Memory B cell (primary cell): ENCODE results near the gene CTDSP2.
"Not testable (repeated sequence)": the region's sequence is repeated elsewhere in the genome, so short reads cannot be mapped to it uniquely, and the experiment has no call there.

ENCODE experiments used
- ATAC-seq: fragments of 150-1000 bp; cut with Tn5 transposase; 2 replicates; pipeline ENCODE4 v1.10.0; 2021; ENCODE audit warnings: low read depth, mild to moderate bottlenecking, moderate library complexity
- DNase-seq, 2 donors: peaks; one replicate each; pipeline ENCODE4 v3.0.0; 2022; ENCODE audit warnings: low spot score in 2 of 2
- H3K27ac Mint-ChIP-seq: one replicate; pipeline ENCODE4 v1.8.0; 2022; ENCODE audit warnings: mild to moderate bottlenecking, moderate library complexity, mixed read lengths
- H3K27me3 Mint-ChIP-seq: one replicate; pipeline ENCODE4 v1.8.0; 2022; ENCODE audit warnings: mixed read lengths
- H3K36me3 Mint-ChIP-seq: one replicate; pipeline ENCODE4 v1.8.0; 2022; ENCODE audit warnings: mild to moderate bottlenecking, mixed read lengths
- H3K4me1 Mint-ChIP-seq: one replicate; pipeline ENCODE4 v1.8.0; 2022; ENCODE audit warnings: mixed read lengths
- H3K4me3 Mint-ChIP-seq: one replicate; pipeline ENCODE4 v1.8.0; 2022; ENCODE audit warnings: mild to moderate bottlenecking, moderate library complexity, mixed read lengths
- H3K9me3 Mint-ChIP-seq: one replicate; pipeline ENCODE4 v1.8.0; 2022; ENCODE audit warnings: mixed read lengths

Gene CTDSP2

DNA sequence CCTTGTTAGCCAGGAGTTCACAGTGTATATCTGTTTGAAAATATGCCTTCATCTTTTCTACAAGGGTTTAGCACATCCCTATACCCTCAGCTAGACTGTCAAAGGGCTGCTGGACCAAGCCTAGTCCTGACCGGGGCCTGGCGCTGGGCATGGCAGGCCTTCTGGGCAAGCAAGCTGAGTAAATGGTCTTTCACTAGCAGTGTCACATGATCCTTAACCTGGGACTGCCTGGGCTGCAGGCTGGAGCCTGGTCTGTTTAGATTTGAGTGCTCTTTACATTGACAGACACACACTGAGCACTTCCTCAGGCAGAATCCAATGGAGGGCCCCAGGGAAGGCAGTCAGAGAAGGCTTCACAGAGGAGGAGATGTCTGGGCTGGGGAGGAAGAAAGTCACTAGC is 21.1 kb downstream of the CTDSP2 start:
- ATAC-seq, result no peak
- H3K4me1 Mint-ChIP-seq, result peaks cover 9% of the 10 kb centered on the region
- no peaks in the 10 kb centered on the region for H3K9me3 Mint-ChIP-seq
- H3K27ac Mint-ChIP-seq, result peak overlapping the region; percentile 4
- H3K27me3 Mint-ChIP-seq, result no peaks in the 10 kb centered on the region
- no peak for DNase-seq
- H3K4me3 Mint-ChIP-seq, result no peak overlapping the region
- H3K36me3 Mint-ChIP-seq, result peaks cover 43% of the 10 kb centered on the region

DNA sequence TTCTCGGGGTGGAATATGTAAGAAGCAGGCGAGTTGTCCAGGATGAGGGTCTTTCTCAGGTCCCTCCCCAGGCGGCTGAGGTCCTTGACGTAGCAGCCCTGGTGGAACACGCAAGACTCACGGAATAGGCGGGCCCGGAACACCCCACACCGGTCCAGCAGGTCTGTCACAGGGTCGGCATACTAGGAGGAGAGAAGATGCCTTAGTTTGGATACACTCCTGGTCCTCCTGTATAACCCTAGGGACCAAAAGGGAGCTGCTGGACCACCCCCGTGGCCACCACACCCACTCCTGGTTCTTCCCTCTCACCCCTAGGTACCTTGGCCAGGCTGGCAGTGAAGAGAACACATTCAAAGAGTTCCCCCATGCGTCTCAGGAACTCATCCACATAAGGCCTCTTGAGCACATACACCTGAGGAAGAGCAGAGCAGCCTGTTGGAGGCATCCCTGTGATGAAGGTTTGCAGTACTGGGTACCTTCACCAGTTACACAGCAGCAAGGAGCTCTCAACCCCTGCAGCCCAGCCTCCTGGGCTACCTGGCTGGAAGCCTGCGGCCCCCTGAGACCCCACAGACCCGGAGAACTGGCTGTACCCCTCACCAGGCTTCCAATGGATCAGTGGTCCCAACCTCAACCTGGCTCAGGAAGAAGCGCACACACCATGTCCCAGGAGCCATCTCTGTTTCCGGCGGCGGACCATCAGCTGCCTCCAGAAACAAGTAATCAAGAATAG is 22.5 kb downstream of the CTDSP2 start:
- no peak for DNase-seq
- Mint-ChIP-seq H3K27me3 (no peaks in the 10 kb centered on the region), H3K36me3 (peaks cover 40% of the 10 kb centered on the region), H3K4me3 (no peak overlapping the region), H3K4me1 (peaks cover 6% of the 10 kb centered on the region), H3K9me3 (no peaks in the 10 kb centered on the region), H3K27ac (no peak overlapping the region)
- ATAC-seq, result no peak

DNA sequence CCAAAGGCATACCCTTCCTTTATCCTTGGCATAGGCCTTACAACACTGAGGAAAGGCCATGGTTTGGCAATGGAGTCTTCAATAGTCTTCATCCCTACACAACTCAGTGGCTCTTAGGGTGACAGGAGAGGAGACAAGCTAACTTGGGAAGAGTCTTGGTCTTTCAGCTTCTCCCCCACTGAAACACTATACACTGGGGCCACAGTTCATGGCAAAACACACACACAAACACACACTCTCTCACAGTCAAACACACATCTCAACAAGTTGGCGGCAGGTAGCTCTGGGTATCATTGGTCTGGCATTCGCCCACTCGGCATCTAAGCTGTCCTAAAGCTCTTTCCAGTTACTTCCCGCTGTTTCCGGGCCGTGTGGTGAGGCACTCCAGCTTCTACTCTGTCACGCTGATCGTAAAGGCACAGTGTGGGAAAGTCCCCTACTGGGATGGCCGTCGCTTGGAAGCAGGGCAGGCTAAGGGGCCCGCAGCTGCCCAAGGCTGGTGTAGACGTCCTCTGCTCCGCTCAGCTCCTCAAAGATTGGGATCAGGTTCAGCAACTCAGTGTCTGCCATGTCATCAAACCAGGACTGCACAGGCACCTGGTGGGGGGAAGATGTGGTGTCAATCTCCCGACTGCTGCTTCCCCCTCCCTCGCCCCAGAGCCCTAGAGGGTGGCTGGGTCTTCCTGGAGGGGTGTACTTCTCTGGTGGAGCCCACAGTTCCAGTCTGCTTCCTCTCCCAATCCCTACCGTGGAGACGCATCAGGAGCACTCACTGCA is 23.2 kb downstream of the CTDSP2 start:
- Mint-ChIP-seq H3K27ac (peak overlapping the region; percentile 48), H3K4me1 (peaks cover 7% of the 10 kb centered on the region), H3K36me3 (peaks cover 38% of the 10 kb centered on the region)

GRCh38 chr12:57822392-57823130 is 24.0 kb downstream of the CTDSP2 start:
- no peak overlapping the region for H3K4me3 Mint-ChIP-seq

More for the DNA sequence above, 23.2 kb downstream of the CTDSP2 start:
- ATAC-seq (no peak), DNase-seq (no peak)
- no peaks in the 10 kb centered on the region for H3K9me3 Mint-ChIP-seq
- no peaks in the 10 kb centered on the region for H3K27me3 Mint-ChIP-seq
- H3K4me3 Mint-ChIP-seq, result no peak overlapping the region

DNA sequence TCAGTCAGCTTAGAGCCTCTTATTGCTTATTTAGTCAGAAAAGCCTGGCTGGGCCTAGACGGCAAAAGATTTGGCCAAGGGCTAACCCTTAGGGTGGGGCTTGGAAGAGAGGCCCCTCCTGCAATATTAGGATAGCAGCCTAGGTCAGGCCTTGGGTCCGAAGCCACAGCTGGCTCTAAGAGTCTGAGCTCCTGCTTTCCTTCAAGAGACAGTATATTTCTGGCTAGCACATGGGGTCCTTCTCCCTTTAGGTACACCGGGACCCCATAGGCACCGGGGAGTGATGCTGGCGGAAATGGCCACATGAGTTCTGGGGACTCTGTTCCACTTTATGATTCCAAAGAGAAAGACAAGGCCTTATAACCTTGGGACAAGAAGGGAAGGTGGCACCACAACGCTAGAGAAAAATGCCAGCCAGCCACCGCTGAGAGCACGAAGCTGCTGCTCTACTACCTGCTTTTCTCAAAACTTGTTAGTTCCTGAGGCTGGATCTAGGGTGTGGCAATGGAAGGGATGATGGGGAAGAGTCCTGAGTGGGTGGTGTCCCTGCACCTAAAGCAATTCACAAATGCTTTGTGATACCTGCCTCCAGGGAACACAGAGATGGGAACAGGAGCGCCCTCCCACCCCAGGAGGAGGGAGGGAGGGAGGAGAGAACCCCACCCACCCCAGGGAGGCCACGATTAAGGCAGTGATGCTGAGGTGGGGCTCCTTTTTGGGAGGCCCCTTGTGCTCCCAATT is 24.9 kb downstream of the CTDSP2 start:
- Mint-ChIP-seq H3K27ac (no peak overlapping the region), H3K36me3 (peaks cover 33% of the 10 kb centered on the region), H3K27me3 (no peaks in the 10 kb centered on the region), H3K4me1 (peaks cover 5% of the 10 kb centered on the region), H3K4me3 (no peak overlapping the region), H3K9me3 (no peaks in the 10 kb centered on the region)
- DNase-seq (no peak), ATAC-seq (no peak)

More at GRCh38 chr12:57822392-57823130, 24.0 kb downstream of the CTDSP2 start:
- no peak for ATAC-seq
- peaks cover 38% of the 10 kb centered on the region for H3K36me3 Mint-ChIP-seq
- no peaks in the 10 kb centered on the region for H3K9me3 Mint-ChIP-seq
- H3K4me1 Mint-ChIP-seq, result peaks cover 7% of the 10 kb centered on the region
- no peak for DNase-seq
- H3K27ac Mint-ChIP-seq, result no peak overlapping the region
- H3K27me3 Mint-ChIP-seq, result no peaks in the 10 kb centered on the region

DNA sequence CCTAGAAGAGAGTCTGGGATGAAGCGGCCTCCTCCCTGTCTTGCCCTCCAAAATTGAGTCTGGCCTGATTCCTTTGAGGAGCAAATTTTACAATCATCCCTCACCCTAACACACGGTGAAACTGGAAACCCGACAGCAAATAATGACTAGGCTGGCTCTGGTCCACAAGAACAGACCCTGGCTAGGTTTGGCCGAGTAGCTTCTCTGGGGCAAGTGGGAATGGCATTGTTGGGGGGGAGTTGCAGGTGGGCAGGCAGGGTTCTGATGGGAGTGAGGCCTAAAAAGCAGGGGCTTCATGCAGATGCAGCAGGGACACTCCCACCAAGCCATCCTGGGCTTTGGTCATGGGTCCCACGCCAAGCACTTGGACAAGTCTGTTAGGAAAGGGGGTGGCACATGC is 25.5 kb downstream of the CTDSP2 start:
- not testable (repeated sequence) for H3K4me1 Mint-ChIP-seq, H3K27me3 Mint-ChIP-seq, DNase-seq, H3K9me3 Mint-ChIP-seq, ATAC-seq, H3K4me3 Mint-ChIP-seq
- H3K36me3 Mint-ChIP-seq, result peaks cover 32% of the 10 kb centered on the region
- peak overlapping the region; percentile 59 for H3K27ac Mint-ChIP-seq

DNA sequence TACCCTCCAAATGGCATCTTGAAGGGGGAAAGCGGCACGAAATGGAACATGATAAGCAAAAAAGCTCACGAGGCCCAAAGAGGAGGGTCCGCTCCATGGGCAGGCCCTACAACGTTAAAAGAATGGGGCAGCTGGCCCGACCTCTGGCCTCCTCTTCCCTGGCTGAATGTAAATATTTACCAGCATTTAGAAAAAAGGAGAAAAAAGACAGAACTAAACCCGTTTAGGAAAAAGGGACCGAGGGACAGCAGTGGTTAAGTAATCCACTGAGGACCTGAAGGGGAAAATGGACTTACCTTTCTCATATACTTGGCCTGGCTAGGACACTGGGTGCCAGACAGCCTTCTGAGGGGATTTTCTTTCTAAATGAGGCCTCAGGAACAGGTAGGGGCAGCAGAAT is 26.4 kb downstream of the CTDSP2 start:
- H3K27ac Mint-ChIP-seq, H3K27me3 Mint-ChIP-seq, DNase-seq, H3K9me3 Mint-ChIP-seq, H3K4me1 Mint-ChIP-seq, H3K4me3 Mint-ChIP-seq, ATAC-seq: not testable (repeated sequence)
- peaks cover 23% of the 10 kb centered on the region for H3K36me3 Mint-ChIP-seq

- DNase-seq, H3K4me3 Mint-ChIP-seq, ATAC-seq, H3K9me3 Mint-ChIP-seq, H3K27ac Mint-ChIP-seq, H3K4me1 Mint-ChIP-seq, H3K27me3 Mint-ChIP-seq: not testable (repeated sequence)
- peaks cover 11% of the 10 kb centered on the region for H3K36me3 Mint-ChIP-seq
Observed at GRCh38 chr12:57817990-57818331, 28.6 kb downstream of the CTDSP2 start.

DNA sequence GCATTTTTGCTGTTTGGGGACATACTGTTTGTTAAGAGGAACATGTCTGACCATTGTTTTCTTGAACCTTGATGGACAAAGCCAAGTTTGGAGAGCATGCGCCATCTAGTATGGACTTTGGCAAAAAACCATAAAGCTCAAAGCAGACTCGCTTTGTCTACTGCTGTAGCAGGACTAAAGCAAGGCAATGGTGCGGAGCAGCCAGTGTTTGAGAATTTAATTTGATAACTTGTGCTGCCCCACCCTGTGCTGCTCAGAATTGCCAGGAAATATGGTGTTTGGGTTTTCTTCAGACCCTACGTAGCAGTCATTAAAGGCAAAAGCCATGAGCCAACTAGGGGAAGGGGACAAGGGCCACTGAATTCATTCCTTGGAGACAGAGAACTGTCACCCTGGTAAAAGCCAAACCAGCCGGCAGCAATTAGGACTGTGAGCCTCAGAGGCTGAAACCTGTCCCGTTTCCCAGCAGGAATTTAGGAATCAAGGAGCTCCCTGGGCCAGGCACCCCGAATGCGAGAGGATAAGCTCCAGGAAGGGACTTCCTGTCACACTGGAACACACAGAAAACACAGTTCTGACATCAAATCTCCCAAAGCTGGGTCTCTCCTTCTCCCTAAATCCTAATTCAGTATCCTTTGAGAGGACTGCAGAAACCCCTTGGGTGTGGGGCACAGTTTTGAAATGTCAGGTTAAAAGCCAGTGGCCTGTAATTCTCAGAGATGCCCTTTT is 29.1 kb downstream of the CTDSP2 start:
- Mint-ChIP-seq H3K4me3 (no peak overlapping the region), H3K27me3 (no peaks in the 10 kb centered on the region), H3K4me1 (peaks cover 3% of the 10 kb centered on the region), H3K9me3 (no peaks in the 10 kb centered on the region), H3K36me3 (peaks cover 11% of the 10 kb centered on the region), H3K27ac (no peak overlapping the region)
- DNase-seq, result no peak
- ATAC-seq, result no peak

DNA sequence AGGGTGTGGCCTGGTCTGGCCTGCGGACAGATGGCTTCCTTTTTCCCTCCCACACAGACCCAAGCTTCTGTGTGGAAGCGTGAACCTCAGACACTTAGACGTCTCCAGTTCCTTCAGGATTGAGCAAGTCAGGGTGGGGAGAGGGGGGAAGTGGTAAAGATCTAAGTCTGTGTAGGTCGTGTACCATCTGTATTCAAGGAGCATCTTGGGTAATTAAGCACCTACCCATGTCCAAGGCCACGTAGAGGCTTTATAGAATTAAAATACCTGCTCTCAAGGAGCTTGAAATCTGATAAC is 29.7 kb downstream of the CTDSP2 start:
- H3K36me3 Mint-ChIP-seq, result peaks cover 10% of the 10 kb centered on the region
- no peaks in the 10 kb centered on the region for H3K9me3 Mint-ChIP-seq
- peaks cover 3% of the 10 kb centered on the region for H3K4me1 Mint-ChIP-seq
- no peak overlapping the region for H3K27ac Mint-ChIP-seq
- no peak overlapping the region for H3K4me3 Mint-ChIP-seq
- H3K27me3 Mint-ChIP-seq, result no peaks in the 10 kb centered on the region
- DNase-seq (no peak), ATAC-seq (no peak)

GRCh38 chr12:57816001-57816854 is 30.3 kb downstream of the CTDSP2 start:
- no peaks in the 10 kb centered on the region for H3K27me3 Mint-ChIP-seq
- H3K4me1 Mint-ChIP-seq, result peaks cover 3% of the 10 kb centered on the region
- no peaks in the 10 kb centered on the region for H3K9me3 Mint-ChIP-seq
- H3K36me3 Mint-ChIP-seq, result peaks cover 7% of the 10 kb centered on the region
- DNase-seq, result no peak
- ATAC-seq, result no peak
- H3K27ac Mint-ChIP-seq, result no peak overlapping the region
- H3K4me3 Mint-ChIP-seq, result no peak overlapping the region

GRCh38 chr12:57815177-57816000 is 31.1 kb downstream of the CTDSP2 start:
- Mint-ChIP-seq H3K9me3 (no peaks in the 10 kb centered on the region), H3K36me3 (peaks cover 1% of the 10 kb centered on the region), H3K4me3 (no peak overlapping the region), H3K4me1 (peaks cover 3% of the 10 kb centered on the region), H3K27me3 (no peaks in the 10 kb centered on the region), H3K27ac (no peak overlapping the region)
- ATAC-seq, result no peak
- no peak for DNase-seq
